ENCODE data around the gene RFX8.

Gene RFX8

GRCh38 chr2:101410114-101410513 is 64.8 kb downstream of the RFX8 start:
- no peak for DNase-seq (ENCODE audit: low read depth in 2 of 2)

GRCh38 chr2:101409699-101410098 is 65.2 kb downstream of the RFX8 start:
- DNase-seq (ENCODE audit: low read depth in 2 of 2) = no peak

DNA sequence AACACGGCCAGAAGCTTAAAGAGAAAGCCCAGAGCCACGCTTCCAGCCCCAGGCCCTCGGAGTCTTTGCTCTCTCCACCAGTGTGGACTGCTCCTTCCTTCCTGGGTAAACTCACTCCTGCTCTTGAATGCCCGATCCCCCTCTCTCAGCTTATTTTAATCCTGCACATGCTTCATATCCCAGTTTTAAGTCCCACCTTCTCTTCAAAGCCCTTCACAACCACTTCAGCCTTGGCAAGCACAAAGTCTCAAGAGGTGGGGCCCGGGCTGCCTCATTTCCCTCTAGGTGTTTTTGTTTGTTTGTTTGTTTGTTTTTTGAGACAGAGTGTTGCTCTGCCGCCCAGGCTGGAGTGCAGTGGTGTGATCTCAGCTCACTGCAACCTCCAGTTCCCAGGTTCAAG is 66.0 kb downstream of the RFX8 start:
- DNase-seq (ENCODE audit: low read depth in 2 of 2) = no peak

DNA sequence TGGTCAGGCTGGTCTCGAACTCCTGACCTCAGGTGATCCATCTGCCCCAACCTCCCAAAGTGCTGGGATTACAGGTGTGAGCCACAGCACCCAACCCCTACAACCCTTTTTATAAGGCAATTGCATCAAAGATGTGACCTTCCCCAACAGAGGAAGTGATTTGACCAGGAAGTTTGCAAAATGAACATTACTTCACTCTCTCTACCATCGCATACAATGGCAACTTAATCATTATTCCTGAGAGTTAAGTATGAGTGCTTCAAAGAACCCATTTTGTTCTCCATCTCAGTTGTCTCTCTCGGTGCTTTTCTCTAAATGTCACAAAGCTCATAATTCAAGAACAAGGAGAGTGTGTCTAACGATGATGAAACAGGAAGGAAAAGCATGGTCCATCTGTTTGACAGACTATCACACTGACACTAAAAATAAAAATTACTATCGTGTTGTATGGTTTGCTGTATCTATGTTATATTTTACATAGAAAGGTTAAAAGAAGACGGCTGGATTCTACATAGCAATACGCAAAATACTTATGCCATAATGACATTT is 69.5 kb downstream of the RFX8 start:
- no peak for DNase-seq (ENCODE audit: low read depth in 2 of 2)

DNA sequence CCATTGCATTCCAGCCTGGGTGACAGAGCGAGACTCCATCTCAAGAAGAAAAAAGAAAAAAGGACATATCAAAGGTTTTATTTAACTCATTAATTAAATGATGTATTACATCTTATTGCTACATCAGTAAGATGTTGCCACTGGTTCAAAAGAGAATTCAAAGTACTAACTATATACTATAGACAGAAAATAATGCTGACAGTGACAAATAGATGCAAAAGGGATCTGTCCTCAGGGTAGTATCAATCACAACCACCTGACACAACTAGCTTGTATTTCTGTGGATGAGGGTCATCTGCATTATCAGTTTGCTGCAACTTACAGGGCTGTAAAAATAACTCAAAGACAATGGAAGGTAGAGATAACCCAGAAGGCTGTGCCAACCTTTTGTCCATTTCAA is 71.2 kb downstream of the RFX8 start:
- DNase-seq (ENCODE audit: low read depth in 2 of 2) = no peak

- DNase-seq (ENCODE audit: low read depth in 2 of 2) = no peak
Observed at GRCh38 chr2:101402630-101403029, 72.3 kb downstream of the RFX8 start.

DNA sequence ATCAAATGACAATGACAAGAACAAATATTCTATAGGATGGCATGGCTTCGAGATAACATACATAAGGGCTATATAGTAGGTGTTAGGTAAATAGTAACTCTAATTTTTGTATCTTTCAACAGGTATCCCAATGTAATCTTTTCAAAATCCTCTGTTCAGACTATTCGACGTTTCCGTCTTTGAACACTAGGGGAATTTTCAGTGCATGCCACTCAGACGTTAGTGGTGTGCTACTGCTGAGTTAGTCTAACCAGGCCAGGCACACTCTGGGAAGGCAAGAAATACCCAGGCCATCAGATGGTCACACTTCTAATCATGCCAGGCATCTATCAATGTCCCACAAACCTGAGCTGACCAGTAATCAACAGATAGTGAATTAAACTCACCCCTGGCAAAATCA is 73.0 kb downstream of the RFX8 start:
- DNase-seq (ENCODE audit: low read depth in 2 of 2) = no peak

- DNase-seq (ENCODE audit: low read depth in 2 of 2) = no peak
Observed at GRCh38 chr2:101401326-101401665, 73.6 kb downstream of the RFX8 start.

DNA sequence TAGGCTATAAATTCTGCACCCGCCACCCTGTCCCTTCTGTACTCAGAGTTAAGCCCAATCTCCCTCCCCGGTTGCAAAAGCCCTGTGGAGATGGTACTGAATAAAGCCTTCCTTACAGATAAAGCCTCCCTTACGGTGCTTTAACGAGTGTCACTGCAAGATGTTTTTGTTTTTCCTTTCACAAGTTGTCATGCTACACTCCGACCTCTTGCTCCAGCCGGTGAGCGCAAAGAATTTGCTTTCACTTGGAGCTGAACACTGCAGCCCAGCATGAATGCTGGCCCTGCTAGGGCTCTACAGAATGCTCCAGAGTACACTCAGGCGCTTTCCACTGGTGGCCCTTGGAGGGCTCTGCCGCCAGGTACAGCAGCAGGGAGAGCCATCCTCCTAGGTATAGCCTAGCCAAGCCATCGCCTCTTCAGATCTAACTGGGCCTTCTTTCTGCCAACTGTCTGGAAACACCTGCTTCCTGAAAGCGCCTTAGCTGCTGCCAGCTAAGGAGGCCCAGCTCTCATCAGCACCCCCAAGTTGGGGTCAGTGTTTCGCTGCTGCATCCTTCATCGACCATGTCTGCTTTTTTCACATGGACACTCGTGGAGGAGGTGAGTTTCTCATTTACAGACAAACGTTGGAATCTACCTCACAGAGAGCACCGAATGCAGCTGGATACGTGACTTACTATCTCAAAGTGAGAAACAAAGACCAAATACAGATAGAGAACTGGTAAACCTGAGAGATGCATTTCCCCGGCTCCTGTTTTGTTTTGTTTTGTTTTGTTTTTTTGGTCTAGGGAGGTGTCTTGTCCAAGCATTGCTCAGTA is 74.2 kb downstream of the RFX8 start:
- no peak for DNase-seq (ENCODE audit: low read depth in 2 of 2)

DNA sequence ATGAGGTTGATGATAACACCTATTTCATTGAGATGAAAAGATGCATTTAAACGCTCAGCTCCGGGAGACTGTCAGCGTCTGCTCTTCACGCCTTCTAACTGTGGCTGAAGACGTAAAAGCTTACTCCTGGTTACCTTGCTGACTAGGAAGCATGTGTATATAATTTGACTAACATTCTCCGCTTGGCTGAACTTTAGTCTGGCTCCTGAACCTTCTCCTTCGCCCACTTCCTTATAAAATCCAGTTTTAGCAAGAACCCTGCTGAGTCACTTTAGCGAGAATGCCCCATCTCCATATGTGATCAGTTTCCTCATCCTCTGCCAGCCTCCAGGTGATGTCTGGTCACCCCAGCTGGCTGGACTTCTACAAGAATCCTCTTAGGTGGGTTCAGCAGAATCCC is 74.9 kb downstream of the RFX8 start:
- no peak for DNase-seq (ENCODE audit: low read depth in 2 of 2)

DNA sequence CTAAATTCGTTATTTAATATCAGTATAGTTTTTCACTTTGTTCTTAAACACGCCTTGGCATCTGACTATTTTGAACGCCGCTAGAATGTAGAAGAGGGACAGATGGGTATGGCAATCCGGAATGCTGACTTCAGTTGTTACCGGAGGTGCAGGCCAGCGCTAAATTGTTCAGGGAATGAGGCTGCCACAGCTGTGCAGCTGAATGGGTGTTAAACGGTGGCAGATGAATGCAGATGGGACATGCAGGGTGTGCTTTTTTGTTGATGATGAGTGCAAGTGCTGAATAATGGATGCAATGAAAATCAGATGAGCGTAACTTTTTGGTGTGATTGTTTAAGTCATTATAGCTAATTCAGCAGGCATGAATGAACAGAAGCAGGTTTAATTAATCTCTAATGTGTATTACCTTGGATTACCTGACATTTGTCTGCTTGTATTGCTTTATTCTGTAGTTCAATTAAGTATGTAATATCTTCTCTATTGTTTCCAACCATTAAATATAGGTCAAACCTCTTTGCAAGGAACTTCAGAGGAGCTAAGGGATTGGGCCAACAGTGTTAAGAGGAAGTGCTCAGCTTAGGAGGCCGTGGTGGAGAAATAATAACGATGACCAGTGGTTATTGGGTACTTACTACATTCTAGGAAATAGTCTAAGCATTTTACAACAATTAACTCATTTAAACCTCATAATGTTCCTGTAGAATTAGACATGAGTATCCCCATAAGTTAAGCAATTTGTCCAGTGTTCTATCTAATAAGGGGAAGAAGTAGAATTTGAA is 75.7 kb downstream of the RFX8 start:
- no peak for DNase-seq (ENCODE audit: low read depth in 2 of 2)

- no peak for DNase-seq (ENCODE audit: low read depth in 2 of 2)
Observed at GRCh38 chr2:101398116-101398821, 76.6 kb downstream of the RFX8 start.

GRCh38 chr2:101396316-101396717 is 78.6 kb downstream of the RFX8 start:
- no peak for DNase-seq (ENCODE audit: low read depth in 2 of 2)

GRCh38 chr2:101395545-101396315 is 79.2 kb downstream of the RFX8 start:
- no peak for DNase-seq (ENCODE audit: low read depth in 2 of 2)

DNA sequence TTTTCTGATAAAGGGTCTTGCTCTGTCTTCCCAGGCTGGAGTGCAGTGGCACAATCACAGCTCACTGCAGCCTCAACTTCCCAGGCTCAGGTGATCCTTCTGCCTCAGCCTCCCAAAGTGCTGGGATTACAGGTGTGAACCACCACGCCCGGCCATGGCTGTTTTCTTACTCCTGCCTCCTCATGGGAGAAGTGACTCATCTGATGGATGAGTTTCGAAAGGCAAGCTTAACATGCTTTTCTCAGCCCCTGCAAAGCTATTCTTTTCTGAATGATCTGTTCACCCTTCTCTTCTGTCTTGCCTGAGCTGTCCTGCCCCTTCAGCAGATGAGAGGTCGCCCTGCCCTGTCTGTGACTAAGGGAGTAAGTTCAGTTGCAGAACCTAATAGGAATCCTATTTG is 86.7 kb downstream of the RFX8 start:
- no peak for DNase-seq (ENCODE audit: low read depth in 2 of 2)

DNA sequence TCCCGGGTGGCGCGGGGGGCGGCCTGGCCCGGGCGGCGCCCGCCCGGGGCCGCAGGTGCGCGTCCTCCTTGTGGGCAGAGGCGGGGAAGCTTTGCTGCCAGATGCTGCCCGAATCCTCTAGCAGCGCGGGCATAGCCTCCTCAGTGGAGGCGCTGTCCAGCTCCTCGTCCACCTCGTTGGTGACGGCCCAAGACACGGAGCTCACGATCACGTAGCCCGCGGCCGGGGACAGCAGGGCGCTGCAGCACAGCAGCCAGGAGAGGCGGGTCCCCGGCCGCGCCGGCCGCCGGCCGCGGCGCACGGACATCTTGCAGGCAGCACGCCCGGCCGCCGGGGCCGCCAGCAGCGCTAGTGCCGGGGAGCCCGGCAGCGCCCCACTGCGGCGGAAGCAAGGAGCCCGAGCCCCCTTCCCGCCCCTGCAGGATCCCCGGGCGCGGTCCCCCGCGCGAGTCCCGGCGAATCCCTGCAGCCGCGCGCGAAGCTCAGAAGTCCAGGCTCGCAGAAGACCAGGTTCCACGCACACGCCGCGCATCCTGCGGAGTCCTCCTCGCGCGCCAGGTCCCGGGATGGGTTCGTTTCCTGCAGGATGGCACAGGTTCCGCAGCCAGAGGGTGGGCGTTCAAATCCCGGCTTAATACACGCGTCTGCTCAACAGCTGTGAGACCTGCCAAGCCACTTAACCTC is 87.6 kb downstream of the RFX8 start, which contains the start of gene CREG2:
CREG2 (minus strand) TSS at position 353 of the 684 bp plus-strand sequence; CDS start at position 307, 46 bp downstream.
- DNase-seq (ENCODE audit: low read depth in 2 of 2) = peak; percentile 9 to 19

- DNase-seq (ENCODE audit: low read depth in 2 of 2) = no peak
Observed at GRCh38 chr2:101386599-101387150, 88.2 kb downstream of the RFX8 start.

DNA sequence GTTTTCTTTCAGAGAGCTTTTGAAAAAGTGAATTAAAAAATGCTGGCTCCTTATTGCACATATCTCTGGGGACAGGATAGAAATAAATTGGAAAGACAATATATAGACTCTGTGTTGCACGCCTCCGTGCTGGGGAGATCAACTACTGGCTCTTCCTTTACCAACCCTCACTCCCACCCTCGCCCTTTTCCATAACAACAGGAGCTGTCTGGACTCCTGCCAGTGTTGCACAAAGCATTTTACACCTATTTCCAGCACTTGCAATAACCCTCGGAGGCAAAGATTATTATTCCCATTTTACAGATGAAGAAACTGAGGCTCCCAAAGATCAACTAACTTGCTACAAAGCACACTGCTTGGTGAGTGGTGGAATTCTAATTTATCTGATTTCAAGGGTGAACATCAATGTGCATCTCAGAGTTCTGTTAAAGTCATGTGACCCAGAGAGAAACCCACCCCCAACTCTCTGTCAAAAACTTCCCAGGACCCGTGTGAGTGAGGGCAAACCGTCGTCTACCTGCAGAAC is 91.8 kb downstream of the RFX8 start:
- DNase-seq (ENCODE audit: low read depth in 2 of 2) = no peak

GRCh38 chr2:101382442-101382841 is 92.5 kb downstream of the RFX8 start:
- DNase-seq (ENCODE audit: low read depth in 2 of 2) = no peak

GRCh38 chr2:101380376-101380775 is 94.5 kb downstream of the RFX8 start:
- DNase-seq (ENCODE audit: low read depth in 2 of 2) = no peak
